ENCODE results near the gene CWC27. TPM values are rescaled to one million over a fixed set of nuclear protein-coding genes. Genes with fewer than 3 reads are reported as not detected.

Gene CWC27
- polyA plus RNA-seq, 1 of the 3 experiments (the other 2 are of a cell fraction): 6.6 TPM

- 63% methylated on average over 3 of the region's 3 CpGs for WGBS (ENCODE audit: low lambda C conversion rate)
- no peaks in the 10 kb centered on the region for H3K36me3 ChIP-seq (replicated peaks in 1 of 2; ENCODE audit: control insufficient read depth in 1 of 2, insufficient read depth in 2 of 2, low read length in 1 of 2)
- DNase-seq: no peak
- H3K9me3 ChIP-seq: no peaks in the 10 kb centered on the region
- no peak overlapping the region for H3K4me3 ChIP-seq (ENCODE audit: low read depth in 2 of 2, low read length in 1 of 2)
- H3K9me2 ChIP-seq: no peaks in the 10 kb centered on the region
- peak overlapping the region in 1 of 2 experiments; percentile 58; a peak in 2 of 4 replicates for H3K27ac ChIP-seq (ENCODE audit: low read depth in 2 of 2, low read length in 1 of 2)
- peak overlapping the region; percentile 3; the same call in 1 of the 2 replicates for H3K4me2 ChIP-seq
- peaks cover 0 to 9% of the 10 kb centered on the region in 2 experiments; a peak in 2 of 4 replicates for H3K4me1 ChIP-seq (ENCODE audit: control insufficient read depth in 1 of 2, insufficient read depth in 2 of 2, low read depth in 1 of 2, low read length in 1 of 2)
- ChIA-PET POLR2A (no interaction called here), CTCF (no interaction called here)
- H3K9ac ChIP-seq: no peak overlapping the region
- peaks cover 34% of the 10 kb centered on the region for H3F3A ChIP-seq (replicated peaks; ENCODE audit: insufficient read depth)
- TF ChIP-seq SIN3A (IDR thresholded peaks at IDR 0.05; ENCODE audit: borderline replicate concordance, low read depth, low read length): no peak
- TF ChIP-seq, protein P1, sequence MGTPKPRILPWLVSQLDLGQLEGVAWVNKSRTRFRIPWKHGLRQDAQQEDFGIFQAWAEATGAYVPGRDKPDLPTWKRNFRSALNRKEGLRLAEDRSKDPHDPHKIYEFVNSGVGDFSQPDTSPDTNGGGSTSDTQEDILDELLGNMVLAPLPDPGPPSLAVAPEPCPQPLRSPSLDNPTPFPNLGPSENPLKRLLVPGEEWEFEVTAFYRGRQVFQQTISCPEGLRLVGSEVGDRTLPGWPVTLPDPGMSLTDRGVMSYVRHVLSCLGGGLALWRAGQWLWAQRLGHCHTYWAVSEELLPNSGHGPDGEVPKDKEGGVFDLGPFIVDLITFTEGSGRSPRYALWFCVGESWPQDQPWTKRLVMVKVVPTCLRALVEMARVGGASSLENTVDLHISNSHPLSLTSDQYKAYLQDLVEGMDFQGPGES (IDR thresholded peaks at IDR 0.05; ENCODE audit: low read depth, low read length): no peak
- peak; percentile 45; the same call in 1 of the 2 replicates for TF ChIP-seq TCF12 (IDR thresholded peaks at IDR 0.05)
- TF ChIP-seq ZBTB33 (IDR thresholded peaks at IDR 0.05; ENCODE audit: borderline replicate concordance, low read depth): no peak
- H4K20me1 ChIP-seq (ENCODE audit: insufficient read depth): no peaks in the 10 kb centered on the region
- no peak overlapping the region; the same call in 1 of the 2 replicates for H2AFZ ChIP-seq (ENCODE audit: low read depth)
- no peaks in the 10 kb centered on the region for H3K79me2 ChIP-seq (ENCODE audit: insufficient read depth)
- H3K27me3 ChIP-seq (ENCODE audit: insufficient read depth): no peaks in the 10 kb centered on the region
Observed at GRCh38 chr5:64865662-64866061, 96.9 kb downstream of the CWC27 start.

GRCh38 chr5:64869419-64869818, 100.7 kb downstream of the CWC27 start:
- ChIA-PET POLR2A (no interaction called here), CTCF (interaction anchor here (1.1 kb wide), 1 partner anchor 614 kb away, joined by 4 read pairs; no protein-coding TSS in a partner anchor)
- H3K36me3 ChIP-seq (replicated peaks in 1 of 2; ENCODE audit: control insufficient read depth in 1 of 2, insufficient read depth in 2 of 2, low read length in 1 of 2): no peaks in the 10 kb centered on the region
- H4K20me1 ChIP-seq (ENCODE audit: insufficient read depth): no peaks in the 10 kb centered on the region
- H3K9me3 ChIP-seq: no peaks in the 10 kb centered on the region
- no peaks in the 10 kb centered on the region for H3K79me2 ChIP-seq (ENCODE audit: insufficient read depth)
- no peak for DNase-seq
- H3K4me1 ChIP-seq (ENCODE audit: control insufficient read depth in 1 of 2, insufficient read depth in 2 of 2, low read depth in 1 of 2, low read length in 1 of 2): peaks cover 0 to 9% of the 10 kb centered on the region in 2 experiments; a peak in 2 of 4 replicates
- peak overlapping the region; percentile 17; the same call in 1 of the 2 replicates for H3K9ac ChIP-seq
- no peaks in the 10 kb centered on the region for H3K9me2 ChIP-seq
- no peak overlapping the region for H2AFZ ChIP-seq (ENCODE audit: low read depth)
- no peaks in the 10 kb centered on the region for H3K27me3 ChIP-seq (ENCODE audit: insufficient read depth)
- H3K27ac ChIP-seq (ENCODE audit: low read depth in 2 of 2, low read length in 1 of 2): peak overlapping the region in 1 of 2 experiments; percentile 61; a peak in 2 of 4 replicates
- H3K4me2 ChIP-seq: peak overlapping the region; percentile 29
- TF ChIP-seq TEAD4 (IDR thresholded peaks at IDR 0.05; ENCODE audit: borderline replicate concordance, insufficient read depth) (no peak), FOXM1 (IDR thresholded peaks at IDR 0.05; ENCODE audit: low read depth) (no peak), JUND (IDR thresholded peaks at IDR 0.05) (peak; percentile 64), RXRA (IDR thresholded peaks at IDR 0.05; ENCODE audit: borderline replicate concordance, low read depth) (0 out of 2 replicates have a peak, but pooled peaks have one; percentile 55), EZH2phosphoT487 (IDR thresholded peaks at IDR 0.05; ENCODE audit: borderline replicate concordance, low read depth) (no peak), ZBTB33 (IDR thresholded peaks at IDR 0.05; ENCODE audit: borderline replicate concordance, low read depth) (no peak), TCF12 (IDR thresholded peaks at IDR 0.05) (peak; percentile 67), RCOR1 (IDR thresholded peaks at IDR 0.05; ENCODE audit: low read length) (no peak), NRF1 (IDR thresholded peaks at IDR 0.05; ENCODE audit: low read depth, low read length) (no peak), FOSL2 (IDR thresholded peaks at IDR 0.05; ENCODE audit: borderline replicate concordance, low read depth) (peak; percentile 84)
- TF ChIP-seq, protein P2, sequence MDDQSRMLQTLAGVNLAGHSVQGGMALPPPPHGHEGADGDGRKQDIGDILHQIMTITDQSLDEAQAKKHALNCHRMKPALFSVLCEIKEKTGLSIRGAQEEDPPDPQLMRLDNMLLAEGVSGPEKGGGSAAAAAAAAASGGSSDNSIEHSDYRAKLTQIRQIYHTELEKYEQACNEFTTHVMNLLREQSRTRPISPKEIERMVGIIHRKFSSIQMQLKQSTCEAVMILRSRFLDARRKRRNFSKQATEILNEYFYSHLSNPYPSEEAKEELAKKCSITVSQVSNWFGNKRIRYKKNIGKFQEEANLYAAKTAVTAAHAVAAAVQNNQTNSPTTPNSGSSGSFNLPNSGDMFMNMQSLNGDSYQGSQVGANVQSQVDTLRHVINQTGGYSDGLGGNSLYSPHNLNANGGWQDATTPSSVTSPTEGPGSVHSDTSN (IDR thresholded peaks at IDR 0.05): no peak; the same call in 1 of the 2 replicates
- TF ChIP-seq, protein P1 (IDR thresholded peaks at IDR 0.05; ENCODE audit: low read depth, low read length): no peak
- WGBS (ENCODE audit: low lambda C conversion rate): 59% methylated on average over 1 of the region's 1 CpG
- peaks cover 43% of the 10 kb centered on the region for H3F3A ChIP-seq (replicated peaks; ENCODE audit: insufficient read depth)
- H3K4me3 ChIP-seq (ENCODE audit: low read depth in 2 of 2, low read length in 1 of 2): no peak overlapping the region

Measured in SK-N-SH (cell line).